ENCODE data around the gene PSMB8. TPM values are rescaled to one million over a fixed set of nuclear protein-coding genes. Genes with fewer than 3 reads are reported as not detected.

The PSMB8 gene
- total and polyA plus RNA-seq, 5 experiments from 2014 or later, result 133 to 386 (median 350) TPM

DNA sequence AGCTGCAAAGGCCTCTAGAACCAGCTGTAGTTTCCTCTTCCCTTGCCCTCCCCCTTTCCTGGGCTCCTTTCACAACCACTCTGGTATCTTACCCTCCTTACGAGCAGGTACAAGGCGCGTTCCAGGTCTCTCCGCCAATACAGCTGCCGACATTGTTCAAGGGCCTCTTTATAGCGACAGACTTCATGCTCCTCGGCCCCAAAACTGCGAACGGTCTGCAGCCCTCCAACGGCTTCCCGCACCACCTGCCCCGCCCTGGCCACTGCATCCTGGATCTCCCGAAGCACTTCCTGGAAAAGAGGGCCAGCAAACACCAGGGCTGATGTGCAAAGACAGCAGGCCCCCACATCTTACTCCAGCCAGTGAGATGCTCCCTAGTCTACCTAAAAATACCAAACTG lies 11.3 kb downstream of the PSMB8 start:
- no peak for DNase-seq
- H3K27me3 Mint-ChIP-seq, result no peaks in the 10 kb centered on the region
- H3K9me3 Mint-ChIP-seq, result no peaks in the 10 kb centered on the region
- no peak for ATAC-seq
- H3K4me3 Mint-ChIP-seq, result no peak overlapping the region
- POLR2A ChIA-PET, result interaction anchor here (0.7 to 1.5 kb wide), 2 partner anchors 22 to 140 kb away, joined by 3 read pairs; partner anchors contain the start of gene PSMB9
- peak overlapping the region in 6 of 10 donors; percentile 30 to 74 (median 52) for H3K27ac Mint-ChIP-seq
- peaks cover 37 to 75% (median 58%) of the 10 kb centered on the region in 4 donors for H3K4me1 Mint-ChIP-seq
- H3K36me3 Mint-ChIP-seq, result peaks cover 7 to 95% (median 25%) of the 10 kb centered on the region in 3 donors

DNA sequence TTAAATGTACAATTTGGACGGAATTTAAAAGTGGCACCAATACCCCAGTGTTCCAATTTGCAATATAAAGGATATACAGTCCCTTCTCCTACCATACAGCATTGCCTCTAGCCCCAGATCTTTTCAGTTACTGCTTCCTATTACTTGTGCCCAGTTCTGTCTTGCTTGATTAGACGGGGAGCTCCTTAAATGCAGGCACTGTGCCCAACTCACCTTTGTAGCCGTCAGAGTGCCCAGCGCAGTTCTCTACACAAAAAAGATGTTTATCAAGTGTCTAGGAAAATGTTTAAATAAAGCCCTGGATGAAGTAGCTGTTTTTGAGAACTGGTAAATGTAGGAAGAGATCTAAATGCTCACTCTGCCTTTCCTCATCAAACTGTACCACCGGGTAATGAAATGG lies 12.9 kb downstream of the PSMB8 start:
- Mint-ChIP-seq H3K4me3 (no peak overlapping the region), H3K27ac (peak overlapping the region in 8 of 10 donors; percentile 19 to 72 (median 33)), H3K27me3 (no peaks in the 10 kb centered on the region), H3K36me3 (peaks cover 7 to 86% (median 25%) of the 10 kb centered on the region in 3 donors), H3K9me3 (no peaks in the 10 kb centered on the region), H3K4me1 (peaks cover 28 to 60% (median 42%) of the 10 kb centered on the region in 4 donors)
- DNase-seq (no peak), ATAC-seq (no peak)
- POLR2A ChIA-PET, result interaction anchor here (0.5 kb wide), 1 partner anchor 70 kb away, joined by 3 read pairs; no protein-coding TSS in a partner anchor

DNA sequence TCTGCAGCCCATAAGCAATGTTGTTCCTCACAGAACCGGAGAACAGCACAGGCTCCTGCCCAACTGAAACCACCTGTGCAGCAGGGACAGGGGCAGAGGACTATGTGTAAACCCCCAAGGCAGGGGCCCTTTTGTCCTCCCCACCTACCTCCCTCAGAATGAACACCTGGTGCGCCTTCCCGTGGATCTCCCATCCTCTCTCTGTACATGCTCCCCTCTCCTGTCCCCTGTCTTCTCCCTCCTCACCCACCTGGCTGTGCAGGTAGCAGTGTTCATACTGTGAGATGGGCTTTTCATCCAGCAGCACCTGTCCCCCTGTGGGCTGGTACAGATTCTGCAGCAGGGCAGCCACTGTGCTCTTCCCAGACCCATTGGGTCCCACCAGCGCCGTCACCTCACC lies 13.8 kb downstream of the PSMB8 start:
- Mint-ChIP-seq H3K36me3 (peaks cover 7 to 77% (median 24%) of the 10 kb centered on the region in 3 donors), H3K4me3 (no peak overlapping the region), H3K27me3 (no peaks in the 10 kb centered on the region), H3K27ac (peak overlapping the region in 8 of 10 donors; percentile 14 to 71 (median 46)), H3K4me1 (peaks cover 21 to 51% (median 33%) of the 10 kb centered on the region in 4 donors), H3K9me3 (no peaks in the 10 kb centered on the region)
- ATAC-seq (no peak), DNase-seq (no peak)
- POLR2A ChIA-PET, result no interaction called here

DNA sequence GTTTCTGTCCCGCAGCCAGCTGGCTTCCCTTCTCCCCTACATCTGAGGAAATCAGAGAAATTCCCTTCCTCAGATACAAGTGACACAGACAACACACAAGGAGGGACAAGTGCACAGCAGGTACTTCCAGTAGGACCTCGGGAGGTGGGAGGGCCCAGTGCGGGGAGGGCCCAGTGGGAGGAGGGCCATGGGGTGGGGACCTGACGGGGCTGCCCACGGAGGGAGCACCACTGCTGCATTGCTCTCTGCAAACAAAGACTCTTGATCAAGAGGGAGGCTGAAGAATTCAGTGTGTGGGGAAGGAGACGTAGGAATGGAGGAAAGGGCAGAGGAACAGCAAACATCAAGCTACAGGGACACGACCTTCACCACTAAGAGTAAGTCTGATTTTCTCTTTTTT lies 14.4 kb downstream of the PSMB8 start:
- no peak for ATAC-seq
- H3K36me3 Mint-ChIP-seq, result peaks cover 7 to 72% (median 20%) of the 10 kb centered on the region in 3 donors
- POLR2A ChIA-PET, result no interaction called here

DNA sequence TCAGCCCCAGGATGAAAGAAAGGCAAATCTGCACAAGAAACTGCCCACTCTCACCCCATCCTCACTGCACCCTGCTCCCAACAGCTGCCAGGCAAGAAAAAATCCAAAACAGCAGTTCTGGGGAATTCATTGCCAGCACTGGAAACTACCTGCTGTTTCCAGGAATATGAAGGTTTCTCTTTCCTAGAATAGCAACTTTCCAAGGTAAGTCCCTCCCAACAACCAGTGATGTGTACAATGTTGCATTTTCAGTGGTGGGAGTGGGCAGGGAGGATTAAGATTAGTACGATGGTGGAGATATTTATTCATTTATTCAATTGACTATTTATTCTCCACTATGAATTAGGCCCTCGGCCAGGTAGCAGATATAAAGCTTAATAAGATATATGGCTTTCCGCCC lies 16.8 kb downstream of the PSMB8 start:
- no peak for DNase-seq
- peaks cover 0 to 47% (median 13%) of the 10 kb centered on the region in 3 donors for H3K36me3 Mint-ChIP-seq

More for the DNA sequence above, 14.4 kb downstream of the PSMB8 start:
- no peak for DNase-seq
- H3K4me3 Mint-ChIP-seq, result no peak overlapping the region
- H3K27ac Mint-ChIP-seq, result peak overlapping the region in 8 of 10 donors; percentile 14 to 82 (median 52)
- no peaks in the 10 kb centered on the region for H3K9me3 Mint-ChIP-seq
- peaks cover 18 to 46% (median 28%) of the 10 kb centered on the region in 4 donors for H3K4me1 Mint-ChIP-seq
- H3K27me3 Mint-ChIP-seq, result no peaks in the 10 kb centered on the region

DNA sequence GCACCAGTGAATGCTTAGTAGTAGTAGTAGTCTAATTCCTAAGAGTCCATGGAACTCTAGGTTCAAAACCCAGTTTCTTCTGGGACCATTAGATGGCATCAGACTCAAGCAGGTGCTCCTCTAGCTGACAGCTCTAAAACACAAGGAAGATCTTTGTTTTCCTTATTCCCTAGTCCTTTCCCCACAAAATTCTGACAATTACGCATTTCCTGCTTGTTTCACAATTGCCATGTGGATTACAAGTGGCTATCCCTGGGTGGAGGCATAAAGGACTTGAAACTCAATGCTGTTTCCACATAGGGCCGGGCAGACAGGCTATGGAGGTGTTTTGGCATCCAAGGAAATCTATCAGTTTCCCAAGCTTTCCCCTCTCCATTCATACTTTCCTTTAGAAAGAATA lies 17.9 kb downstream of the PSMB8 start:
- Mint-ChIP-seq H3K4me1 (peaks cover 5 to 21% (median 8%) of the 10 kb centered on the region in 4 donors), H3K27ac (peak overlapping the region in 3 of 10 donors; percentile 12 to 38 (median 36)), H3K27me3 (no peaks in the 10 kb centered on the region), H3K36me3 (peaks cover 0 to 36% (median 7%) of the 10 kb centered on the region in 3 donors), H3K4me3 (no peak overlapping the region), H3K9me3 (no peaks in the 10 kb centered on the region)
- POLR2A ChIA-PET, result interaction anchor here (0.8 to 2.2 kb wide), 2 partner anchors 13 to 28 kb away, joined by 3 to 6 read pairs; partner anchors contain the start of genes PSMB9, TAP1 and TAP2
- DNase-seq, result no peak
- no peak for ATAC-seq

More for the DNA sequence above, 16.8 kb downstream of the PSMB8 start:
- H3K4me3 Mint-ChIP-seq, result no peak overlapping the region
- POLR2A ChIA-PET, result interaction anchor here (1.8 to 2.2 kb wide), 2 partner anchors 11 to 27 kb away, joined by 6 to 10 read pairs; partner anchors contain the start of genes PSMB9, TAP1 and TAP2
- ATAC-seq, result no peak
- H3K27ac Mint-ChIP-seq, result peak overlapping the region in 6 of 10 donors; percentile 25 to 72 (median 40)
- no peaks in the 10 kb centered on the region for H3K9me3 Mint-ChIP-seq
- H3K4me1 Mint-ChIP-seq, result peaks cover 4 to 22% (median 12%) of the 10 kb centered on the region in 4 donors
- no peaks in the 10 kb centered on the region for H3K27me3 Mint-ChIP-seq

DNA sequence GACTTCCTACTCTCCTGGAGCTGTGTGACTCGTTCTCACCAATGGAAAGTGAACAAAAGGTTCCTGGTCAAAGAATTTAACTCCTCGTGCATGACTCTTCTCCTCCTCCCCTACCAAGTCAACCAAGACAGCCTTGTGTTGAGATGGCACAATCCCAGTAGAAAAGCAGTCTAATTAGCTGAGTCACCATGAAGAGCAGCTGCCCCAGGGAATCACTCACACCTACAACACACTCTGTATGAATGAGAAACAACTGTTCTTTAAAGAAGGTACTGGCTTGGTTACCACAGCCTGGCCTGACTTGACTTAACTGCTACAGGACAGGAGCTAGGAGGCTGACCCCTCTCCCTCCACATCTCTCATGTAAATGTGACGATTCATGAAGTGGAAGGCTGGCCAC lies 24.1 kb downstream of the PSMB8 start:
- Mint-ChIP-seq H3K27me3 (no peaks in the 10 kb centered on the region), H3K27ac (no peak overlapping the region), H3K9me3 (no peaks in the 10 kb centered on the region), H3K4me1 (peaks cover 0 to 45% (median 4%) of the 10 kb centered on the region in 4 donors), H3K4me3 (no peak overlapping the region), H3K36me3 (peaks cover 0 to 4% (median 0%) of the 10 kb centered on the region in 3 donors)
- POLR2A ChIA-PET, result interaction anchor here (1.3 kb wide), 1 partner anchor 24 kb away, joined by 4 read pairs; the partner anchor contains the start of gene PSMB8
- no peak for DNase-seq
- no peak for ATAC-seq

DNA sequence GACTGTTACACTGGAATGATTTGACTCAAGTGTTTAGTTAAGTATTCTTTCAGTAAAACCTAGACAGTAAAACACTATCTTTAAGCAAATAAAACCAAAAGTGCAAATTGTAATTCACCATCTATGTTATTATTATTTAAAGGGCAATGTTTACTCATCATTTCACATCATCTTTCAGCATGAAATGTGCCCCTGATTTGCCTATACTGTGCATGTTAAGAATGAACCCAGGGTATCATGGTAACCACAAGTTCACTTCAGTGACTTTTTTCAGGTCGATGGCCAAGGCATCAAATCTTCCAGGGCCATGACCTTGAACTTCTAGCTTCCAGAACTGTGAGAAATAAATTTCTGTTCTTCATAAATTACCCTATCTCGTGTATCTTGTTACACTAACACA lies 25.0 kb downstream of the PSMB8 start:
- H3K4me3 Mint-ChIP-seq, result no peak overlapping the region
- H3K36me3 Mint-ChIP-seq, result peaks cover 0 to 9% (median 2%) of the 10 kb centered on the region in 3 donors
- ATAC-seq, result no peak
- POLR2A ChIA-PET, result interaction anchor here (1.3 kb wide), 1 partner anchor 25 kb away, joined by 4 read pairs; the partner anchor contains the start of gene PSMB8
- H3K27ac Mint-ChIP-seq, result no peak overlapping the region
- peaks cover 0 to 53% (median 4%) of the 10 kb centered on the region in 4 donors for H3K4me1 Mint-ChIP-seq
- H3K27me3 Mint-ChIP-seq, result no peaks in the 10 kb centered on the region
- H3K9me3 Mint-ChIP-seq, result no peaks in the 10 kb centered on the region
- DNase-seq, result no peak

DNA sequence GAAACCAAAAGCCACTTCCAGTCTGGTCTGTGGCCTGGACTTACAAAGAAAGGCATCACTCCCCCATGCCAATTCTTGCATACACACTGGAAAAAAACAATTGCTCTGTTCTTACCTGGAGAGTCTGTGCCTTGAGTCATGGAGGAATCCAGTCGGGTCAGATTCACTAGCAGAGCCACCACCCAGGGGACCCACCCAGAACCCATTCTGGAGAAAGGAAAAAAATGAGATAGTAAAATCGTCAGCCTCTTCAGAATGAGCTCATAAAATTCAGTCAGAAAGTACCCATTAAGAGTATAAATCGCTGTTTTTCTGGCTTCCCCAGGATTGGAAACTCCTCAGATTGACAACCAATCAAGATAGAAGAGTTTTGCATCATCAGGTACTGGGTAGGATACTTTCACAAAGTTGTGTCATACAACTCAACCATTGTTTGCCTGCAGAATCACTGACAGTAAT lies 27.1 kb downstream of the PSMB8 start, which contains the start of gene HLA-DOB:
TSS of gene HLA-DOB (minus strand) at position 257 of the 459 bp plus-strand sequence. CDS start at position 206, 51 bp downstream.
- Mint-ChIP-seq H3K9me3 (no peaks in the 10 kb centered on the region), H3K27ac (peak within 1 kb of the TSS in 2 of 10 donors; percentile 61 to 77), H3K4me3 (peak within 1 kb of the TSS in 2 of 10 donors; percentile 70 to 88), H3K4me1 (peaks cover 0 to 54% (median 4%) of the 10 kb centered on the region in 4 donors), H3K27me3 (no peaks in the 10 kb centered on the region), H3K36me3 (peaks cover 0 to 14% (median 7%) of the 10 kb centered on the region in 3 donors)
- peak in 1 of 10 donors; percentile 38 for DNase-seq
- peak; percentile 44 for ATAC-seq
- POLR2A ChIA-PET, result interaction anchor here (0.7 kb wide), 1 partner anchor 21 kb away, joined by 3 read pairs; the partner anchor contains the start of gene TAP2

DNA sequence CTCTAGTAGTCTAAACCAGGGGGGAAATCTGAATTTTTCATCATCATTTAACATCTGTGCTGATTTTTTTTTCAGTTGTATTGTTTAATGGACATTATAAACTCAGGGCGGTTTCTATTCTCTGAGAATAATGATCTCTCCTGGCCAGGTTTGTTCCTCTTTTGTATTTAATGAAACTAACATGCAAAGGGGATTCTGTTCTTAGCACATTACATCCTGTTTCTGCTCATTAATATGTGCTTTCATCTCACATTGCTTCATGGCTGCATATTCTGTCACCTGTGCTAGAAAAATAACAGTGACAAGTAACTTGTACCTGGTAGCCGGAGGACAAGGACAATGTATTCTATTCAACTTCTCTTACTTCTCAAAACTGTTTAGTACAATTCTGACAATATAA lies 27.9 kb downstream of the PSMB8 start:
- POLR2A ChIA-PET, result no interaction called here
- Mint-ChIP-seq H3K27ac (peak overlapping the region in 2 of 10 donors; percentile 61 to 77), H3K9me3 (no peaks in the 10 kb centered on the region), H3K36me3 (peaks cover 0 to 14% (median 7%) of the 10 kb centered on the region in 3 donors), H3K4me1 (peaks cover 0 to 46% (median 2%) of the 10 kb centered on the region in 4 donors), H3K4me3 (peak overlapping the region in 2 of 10 donors; percentile 35 to 88), H3K27me3 (no peaks in the 10 kb centered on the region)
- DNase-seq (no peak), ATAC-seq (peak in 1 of 2 donors; percentile 28)

DNA sequence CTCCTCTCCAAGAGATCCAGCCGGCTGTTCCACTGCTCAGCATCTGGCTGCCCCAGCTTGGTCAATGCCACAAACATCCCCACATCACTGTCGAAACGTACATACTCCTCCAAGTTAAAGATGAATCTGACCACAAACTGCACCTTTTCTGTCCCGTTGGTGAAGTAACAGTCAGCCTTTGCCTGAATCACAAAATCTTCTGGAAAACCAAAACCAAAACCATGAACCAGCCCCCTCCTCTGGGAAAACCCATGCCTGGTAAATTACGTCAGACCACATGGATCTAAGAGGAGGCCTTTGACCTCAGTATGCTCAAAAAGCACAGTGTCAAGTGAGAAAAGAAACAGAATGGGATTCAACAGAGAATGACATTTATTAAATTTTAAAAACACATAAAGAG lies 28.7 kb downstream of the PSMB8 start:
- POLR2A ChIA-PET, result no interaction called here
- Mint-ChIP-seq H3K36me3 (peaks cover 0 to 14% (median 7%) of the 10 kb centered on the region in 3 donors), H3K27me3 (no peaks in the 10 kb centered on the region), H3K27ac (peak overlapping the region in 2 of 10 donors; percentile 45 to 61), H3K4me1 (peaks cover 0 to 38% (median under 1%) of the 10 kb centered on the region in 4 donors), H3K9me3 (no peaks in the 10 kb centered on the region), H3K4me3 (peak overlapping the region in 1 of 10 donors; percentile 88)
- DNase-seq (no peak), ATAC-seq (no peak)

DNA sequence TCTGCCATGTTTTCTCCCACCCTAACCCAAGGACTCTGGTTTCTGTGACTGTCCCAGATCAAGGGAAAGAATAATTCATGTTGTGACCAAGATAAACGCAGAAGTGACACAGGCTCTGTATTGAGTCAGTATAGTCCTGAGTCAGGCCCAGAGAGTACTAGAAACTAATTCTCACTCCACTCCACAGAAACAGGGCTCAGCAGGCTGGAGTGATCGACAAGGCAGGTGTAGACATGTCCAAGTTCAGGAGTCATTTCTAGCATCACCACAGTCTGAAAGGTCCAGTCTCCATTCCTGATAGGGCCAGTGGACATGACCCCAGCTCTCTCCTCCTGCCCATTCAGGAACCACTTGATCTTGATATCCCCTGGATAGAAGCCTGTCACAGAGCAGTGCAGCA lies 29.7 kb downstream of the PSMB8 start:
- POLR2A ChIA-PET, result no interaction called here
- Mint-ChIP-seq H3K27me3 (no peaks in the 10 kb centered on the region), H3K4me1 (peaks cover 0 to 30% (median under 1%) of the 10 kb centered on the region in 4 donors), H3K36me3 (peaks cover 0 to 14% (median 7%) of the 10 kb centered on the region in 3 donors), H3K27ac (peak overlapping the region in 2 of 10 donors; percentile 29 to 61), H3K4me3 (no peak overlapping the region), H3K9me3 (no peaks in the 10 kb centered on the region)
- ATAC-seq (no peak), DNase-seq (no peak)

DNA sequence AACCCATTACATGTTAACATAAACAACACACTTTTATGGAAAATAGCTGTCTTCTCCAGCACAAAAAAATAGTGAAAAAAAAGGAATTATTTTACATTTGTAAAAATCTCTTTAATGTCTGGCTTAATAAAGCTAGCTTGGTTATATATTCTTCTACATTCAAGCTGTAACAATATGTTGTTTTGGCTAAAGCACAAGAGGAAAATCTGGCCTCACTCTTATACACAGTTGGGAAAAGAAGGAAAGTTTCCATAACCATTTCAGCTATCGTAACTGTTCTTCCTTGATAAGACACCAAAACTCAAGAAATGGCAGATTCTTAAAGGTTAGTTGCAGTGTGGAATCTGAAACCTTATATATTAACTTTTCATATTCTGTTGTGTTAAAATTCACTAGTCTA lies 34.7 kb downstream of the PSMB8 start:
- H3K4me1 Mint-ChIP-seq, result peaks cover 0 to 8% (median 4%) of the 10 kb centered on the region in 4 donors
- ATAC-seq (no peak), DNase-seq (no peak)
- no peak overlapping the region for H3K27ac Mint-ChIP-seq
- peaks cover 0 to 2% (median 0%) of the 10 kb centered on the region in 9 donors for H3K9me3 Mint-ChIP-seq
- H3K4me3 Mint-ChIP-seq, result no peak overlapping the region
- POLR2A ChIA-PET, result no interaction called here
- H3K27me3 Mint-ChIP-seq, result peaks cover 12 to 30% (median 23%) of the 10 kb centered on the region in 5 donors
- H3K36me3 Mint-ChIP-seq, result peaks cover 0 to 8% (median 7%) of the 10 kb centered on the region in 3 donors
